ENCODE measurements around the gene USP19. TPM values are rescaled to one million over a fixed set of nuclear protein-coding genes. Genes with fewer than 3 reads are reported as not detected.

Gene USP19, protein sequence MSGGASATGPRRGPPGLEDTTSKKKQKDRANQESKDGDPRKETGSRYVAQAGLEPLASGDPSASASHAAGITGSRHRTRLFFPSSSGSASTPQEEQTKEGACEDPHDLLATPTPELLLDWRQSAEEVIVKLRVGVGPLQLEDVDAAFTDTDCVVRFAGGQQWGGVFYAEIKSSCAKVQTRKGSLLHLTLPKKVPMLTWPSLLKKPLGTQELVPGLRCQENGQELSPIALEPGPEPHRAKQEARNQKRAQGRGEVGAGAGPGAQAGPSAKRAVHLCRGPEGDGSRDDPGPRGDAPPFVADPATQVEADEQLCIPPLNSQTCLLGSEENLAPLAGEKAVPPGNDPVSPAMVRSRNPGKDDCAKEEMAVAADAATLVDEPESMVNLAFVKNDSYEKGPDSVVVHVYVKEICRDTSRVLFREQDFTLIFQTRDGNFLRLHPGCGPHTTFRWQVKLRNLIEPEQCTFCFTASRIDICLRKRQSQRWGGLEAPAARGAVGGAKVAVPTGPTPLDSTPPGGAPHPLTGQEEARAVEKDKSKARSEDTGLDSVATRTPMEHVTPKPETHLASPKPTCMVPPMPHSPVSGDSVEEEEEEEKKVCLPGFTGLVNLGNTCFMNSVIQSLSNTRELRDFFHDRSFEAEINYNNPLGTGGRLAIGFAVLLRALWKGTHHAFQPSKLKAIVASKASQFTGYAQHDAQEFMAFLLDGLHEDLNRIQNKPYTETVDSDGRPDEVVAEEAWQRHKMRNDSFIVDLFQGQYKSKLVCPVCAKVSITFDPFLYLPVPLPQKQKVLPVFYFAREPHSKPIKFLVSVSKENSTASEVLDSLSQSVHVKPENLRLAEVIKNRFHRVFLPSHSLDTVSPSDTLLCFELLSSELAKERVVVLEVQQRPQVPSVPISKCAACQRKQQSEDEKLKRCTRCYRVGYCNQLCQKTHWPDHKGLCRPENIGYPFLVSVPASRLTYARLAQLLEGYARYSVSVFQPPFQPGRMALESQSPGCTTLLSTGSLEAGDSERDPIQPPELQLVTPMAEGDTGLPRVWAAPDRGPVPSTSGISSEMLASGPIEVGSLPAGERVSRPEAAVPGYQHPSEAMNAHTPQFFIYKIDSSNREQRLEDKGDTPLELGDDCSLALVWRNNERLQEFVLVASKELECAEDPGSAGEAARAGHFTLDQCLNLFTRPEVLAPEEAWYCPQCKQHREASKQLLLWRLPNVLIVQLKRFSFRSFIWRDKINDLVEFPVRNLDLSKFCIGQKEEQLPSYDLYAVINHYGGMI (N-terminal part only)
- total RNA-seq, result 10 to 100 TPM; 30.6 to 33.6 TPM

DNA sequence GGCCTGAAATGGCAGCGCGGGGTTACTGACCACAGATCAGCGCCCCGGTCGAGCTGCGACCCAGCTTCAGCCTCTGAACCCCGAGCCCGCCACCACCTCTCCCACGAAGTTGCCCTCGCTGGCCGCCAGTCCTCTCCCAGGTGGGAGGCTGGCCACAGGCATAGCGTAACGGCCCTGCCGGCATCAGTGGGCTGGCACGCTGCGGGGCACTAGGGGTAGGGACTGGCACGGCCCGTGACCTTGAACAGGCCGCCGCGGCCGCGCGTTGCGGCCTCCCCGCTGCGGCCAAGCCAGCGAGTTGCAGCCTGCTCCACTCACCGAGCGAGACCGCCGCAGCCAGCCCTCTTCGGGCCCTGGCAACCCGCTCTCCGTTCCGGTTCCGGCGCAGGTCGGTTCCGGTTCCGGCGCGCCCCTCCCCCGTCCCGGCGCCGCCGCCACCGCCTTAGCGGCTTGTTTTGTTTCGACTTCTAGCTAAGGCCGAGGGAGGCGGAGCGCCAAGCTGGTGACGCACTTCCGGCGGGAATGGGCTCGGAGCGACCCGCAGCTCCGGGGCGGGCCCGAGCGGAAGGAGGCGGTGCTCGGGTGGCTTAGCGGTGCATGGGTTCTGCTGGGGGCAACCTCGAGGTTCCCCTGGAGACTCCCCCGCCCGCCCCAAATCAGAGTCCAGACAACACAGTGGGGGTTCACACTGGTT is at the start of gene USP19:
USP19 (minus strand) TSS at position 386 of the 694 bp plus-strand sequence. CDS start 1,678 bp downstream, outside the sequence.
- Histone ChIP-seq H3K27me3 (no peaks in the 10 kb centered on the region), H3K4me3 (peak within 1 kb of the TSS; percentile 69 to 90), H3K9me3 (no peaks in the 10 kb centered on the region), H3K27ac (peak within 1 kb of the TSS; percentile 72 to 92 (median 88)), H3K4me1 (peaks cover 20% of the 10 kb centered on the region), H3K36me3 (replicated peaks in 1 of 2; ENCODE audit: insufficient read depth in 1 of 2, low read depth in 2 of 2) (peaks cover 10 to 27% of the 10 kb centered on the region in 2 donors)
- 0 to 1% methylated on average over 3 to 70 of the region's 70 CpGs for WGBS, 2 donors
- ATAC-seq (peak; percentile 97), DNase-seq (peak; percentile 94 to 97 (median 95))
- TF ChIP-seq, protein P1, sequence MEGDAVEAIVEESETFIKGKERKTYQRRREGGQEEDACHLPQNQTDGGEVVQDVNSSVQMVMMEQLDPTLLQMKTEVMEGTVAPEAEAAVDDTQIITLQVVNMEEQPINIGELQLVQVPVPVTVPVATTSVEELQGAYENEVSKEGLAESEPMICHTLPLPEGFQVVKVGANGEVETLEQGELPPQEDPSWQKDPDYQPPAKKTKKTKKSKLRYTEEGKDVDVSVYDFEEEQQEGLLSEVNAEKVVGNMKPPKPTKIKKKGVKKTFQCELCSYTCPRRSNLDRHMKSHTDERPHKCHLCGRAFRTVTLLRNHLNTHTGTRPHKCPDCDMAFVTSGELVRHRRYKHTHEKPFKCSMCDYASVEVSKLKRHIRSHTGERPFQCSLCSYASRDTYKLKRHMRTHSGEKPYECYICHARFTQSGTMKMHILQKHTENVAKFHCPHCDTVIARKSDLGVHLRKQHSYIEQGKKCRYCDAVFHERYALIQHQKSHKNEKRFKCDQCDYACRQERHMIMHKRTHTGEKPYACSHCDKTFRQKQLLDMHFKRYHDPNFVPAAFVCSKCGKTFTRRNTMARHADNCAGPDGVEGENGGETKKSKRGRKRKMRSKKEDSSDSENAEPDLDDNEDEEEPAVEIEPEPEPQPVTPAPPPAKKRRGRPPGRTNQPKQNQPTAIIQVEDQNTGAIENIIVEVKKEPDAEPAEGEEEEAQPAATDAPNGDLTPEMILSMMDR (IDR thresholded peaks at IDR 0.05), result peak in 1 of 7 experiments; percentile 8
- peak; percentile 48 to 86 (median 83) for TF ChIP-seq POLR2A (IDR thresholded peaks at IDR 0.05)
- intact Hi-C loops (cut with DNase I), result no loop called here

DNA sequence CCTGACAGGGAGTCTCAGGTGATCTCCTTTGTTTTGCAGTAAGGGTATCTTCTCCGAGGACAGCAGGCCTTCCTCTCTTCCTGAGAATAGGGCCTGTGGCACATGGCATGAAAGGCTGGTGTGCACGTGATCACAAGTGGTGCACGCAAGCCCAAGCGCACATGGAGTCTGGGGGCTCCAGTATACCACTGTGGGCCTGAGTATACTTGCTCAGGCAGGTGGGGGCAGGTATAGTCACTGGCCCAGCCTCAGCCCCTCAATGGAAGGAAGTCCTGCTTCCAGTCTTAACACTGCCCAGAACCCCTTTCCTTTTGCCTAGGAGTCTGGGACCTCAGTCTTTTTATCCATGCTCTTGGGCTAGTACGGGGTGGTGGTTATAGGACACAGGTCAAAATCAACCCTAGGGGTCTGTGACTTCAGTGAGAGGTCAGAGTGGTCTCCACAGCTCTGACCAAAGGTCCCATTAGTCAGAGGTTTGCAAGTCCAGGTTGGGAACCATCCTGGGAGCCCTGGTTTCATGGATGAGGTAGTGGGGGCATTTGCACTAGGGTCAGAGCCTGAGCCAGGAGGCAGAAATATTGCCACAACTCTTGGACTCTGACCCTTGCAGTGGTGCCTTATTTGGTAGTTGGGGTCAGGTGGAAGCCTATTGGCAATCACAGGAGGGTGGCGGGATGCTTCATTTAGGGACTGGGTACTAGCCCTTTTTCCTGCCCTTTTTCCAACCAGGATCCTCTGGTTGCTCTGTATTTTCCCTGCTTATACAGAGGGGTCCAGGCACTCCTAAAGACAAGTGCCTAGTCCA is 46.3 kb upstream of the USP19 start:
- intact Hi-C loops (cut with DNase I), result no loop called here
- Histone ChIP-seq H3K36me3 (replicated peaks in 1 of 2; ENCODE audit: insufficient read depth in 1 of 2, low read depth in 2 of 2) (peaks cover 0 to 6% of the 10 kb centered on the region in 2 donors), H3K27me3 (no peaks in the 10 kb centered on the region), H3K9me3 (no peaks in the 10 kb centered on the region), H3K4me1 (peaks cover 40% of the 10 kb centered on the region), H3K4me3 (peak overlapping the region in 1 of 2 donors; percentile 21), H3K27ac (peak overlapping the region in 3 of 4 donors; percentile 64 to 69 (median 67))
- ATAC-seq (no peak), DNase-seq (no peak)
- 91 to 95% methylated on average over 4 to 6 of the region's 6 CpGs for WGBS, 2 donors
- TF ChIP-seq POLR2A (IDR thresholded peaks at IDR 0.05), result no peak
- TF ChIP-seq, protein P1 (IDR thresholded peaks at IDR 0.05), result no peak

DNA sequence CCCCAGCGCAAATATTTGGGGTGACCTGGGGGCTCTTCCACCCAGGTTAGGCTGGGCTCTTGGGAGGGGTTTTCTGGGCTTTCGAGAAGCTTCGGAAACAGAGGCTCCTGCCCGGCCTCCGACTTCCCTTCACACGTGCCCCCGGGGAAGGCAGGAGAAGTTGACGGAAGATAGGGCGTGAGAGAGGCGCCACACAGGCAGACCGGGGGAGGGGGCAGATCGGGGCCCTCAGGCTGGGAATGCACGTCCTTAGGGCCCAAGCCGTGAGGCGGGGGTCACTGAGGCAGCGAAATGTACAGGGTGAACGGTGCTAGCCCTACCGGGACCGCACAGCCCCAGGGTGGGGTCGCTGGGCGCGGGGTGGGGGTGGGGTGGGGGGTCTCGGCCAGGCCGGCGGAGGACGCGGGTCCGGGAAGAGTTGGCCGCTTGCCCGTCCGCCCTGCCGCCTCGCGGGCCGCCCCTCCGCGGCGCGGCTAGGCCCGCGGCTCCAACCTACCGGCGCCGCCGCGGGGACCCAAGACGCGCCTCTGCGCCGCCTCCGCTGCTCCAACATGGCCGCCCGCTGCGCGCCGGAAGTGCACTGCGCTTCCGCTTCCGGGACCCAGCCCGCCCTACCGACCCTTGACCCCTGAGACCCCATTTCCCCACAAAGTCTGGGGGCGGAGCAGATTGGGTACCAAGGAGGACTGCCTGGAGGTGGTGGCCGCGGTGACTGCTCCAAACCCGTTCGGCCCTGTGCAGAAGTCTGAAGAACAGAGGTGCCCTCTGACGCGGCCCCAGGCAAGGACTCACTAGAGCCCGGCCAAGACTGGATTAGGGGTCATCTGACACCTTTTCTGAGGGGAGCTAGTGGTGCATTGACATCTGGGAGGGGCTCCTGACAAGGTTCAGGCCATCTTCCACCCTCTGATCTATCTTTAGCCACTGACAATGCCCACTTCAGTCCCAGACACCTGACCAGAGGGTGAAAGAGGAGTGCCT is 45.4 kb upstream of the USP19 start, which contains the start of gene CCDC71:
CCDC71 (minus strand) TSS at position 561 of the 981 bp plus-strand sequence. CDS start 2,123 bp downstream, outside the sequence.
- Histone ChIP-seq H3K4me1 (peaks cover 34% of the 10 kb centered on the region), H3K4me3 (peak within 1 kb of the TSS; percentile 21 to 90), H3K27ac (peak within 1 kb of the TSS; percentile 64 to 69 (median 68)), H3K27me3 (no peaks in the 10 kb centered on the region), H3K9me3 (no peaks in the 10 kb centered on the region), H3K36me3 (replicated peaks in 1 of 2; ENCODE audit: insufficient read depth in 1 of 2, low read depth in 2 of 2) (peaks cover 0 to 6% of the 10 kb centered on the region in 2 donors)
- intact Hi-C loops (cut with DNase I), result no loop called here
- peak; percentile 74 for ATAC-seq
- DNase-seq, result peak; percentile 70 to 77 (median 74)
- TF ChIP-seq, protein P1 (IDR thresholded peaks at IDR 0.05), result no peak
- peak in 2 of 3 donors; percentile 20 to 40 for TF ChIP-seq POLR2A (IDR thresholded peaks at IDR 0.05)
- 2 to 8% methylated on average over 20 to 65 of the region's 69 CpGs for WGBS, 2 donors

Data from body of pancreas (tissue), 4 donors.